Stimulated activated CD8-positive, alpha-beta memory T cell treated with anti-CD3 and anti-CD28 coated beads, Interleukin-15, amount 100 ng/mL, for 1 hour (primary cell): ENCODE data around the gene SOS1.
A peak's percentile ranks its signal among the peaks of the same experiment; 100 is the strongest.
"Not testable (repeated sequence)": the region's sequence is repeated elsewhere in the genome, so short reads cannot be mapped to it uniquely, and the experiment has no call there.

ENCODE experiments used
- DNase-seq: peaks from one replicate; pipeline ENCODE4 v3.0.0-alpha.2; 2020; ENCODE audit warnings: low read depth

Gene SOS1

DNA sequence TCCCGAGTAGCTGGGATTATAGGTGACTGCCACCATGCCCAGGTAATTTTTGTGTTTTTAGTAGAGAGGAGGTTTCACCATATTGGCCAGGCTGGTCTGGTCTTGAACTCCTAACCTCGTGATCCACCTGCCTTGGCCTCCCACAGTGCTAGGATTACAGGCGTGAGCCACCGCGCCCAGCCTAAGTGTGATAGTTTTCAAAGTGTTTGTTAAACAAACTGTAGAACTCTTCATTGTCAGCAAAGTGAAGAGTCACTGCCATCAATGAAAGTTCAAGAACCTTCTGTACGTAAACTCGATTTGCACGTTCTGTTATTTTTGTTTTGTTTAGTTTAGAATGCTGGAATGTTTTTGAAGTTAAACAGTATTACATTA lies 18.0 kb upstream of the SOS1 start:
- DNase-seq: no peak

- not testable (repeated sequence) for DNase-seq
Measured at GRCh38 chr2:39138187-39138836, 17.5 kb upstream of the SOS1 start.

DNA sequence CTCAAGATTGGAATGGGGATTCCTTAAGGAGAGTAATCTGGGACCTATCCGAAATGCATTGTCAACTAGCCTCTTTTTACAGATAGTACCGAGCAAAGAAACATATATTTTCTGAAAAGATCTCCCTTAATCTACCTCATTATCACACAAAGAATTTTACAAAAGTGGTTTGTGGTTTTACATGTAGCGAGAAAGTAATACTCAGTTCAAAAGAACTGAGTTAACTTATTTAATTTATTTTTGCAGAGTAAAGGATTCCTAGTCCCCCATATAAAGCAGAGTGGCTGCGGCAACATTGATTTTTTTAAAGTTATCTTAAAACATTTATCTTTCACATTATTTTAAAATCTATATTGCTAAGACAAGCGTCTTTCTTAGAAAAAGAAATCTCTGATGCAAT lies 15.9 kb upstream of the SOS1 start:
- no peak for DNase-seq

DNA sequence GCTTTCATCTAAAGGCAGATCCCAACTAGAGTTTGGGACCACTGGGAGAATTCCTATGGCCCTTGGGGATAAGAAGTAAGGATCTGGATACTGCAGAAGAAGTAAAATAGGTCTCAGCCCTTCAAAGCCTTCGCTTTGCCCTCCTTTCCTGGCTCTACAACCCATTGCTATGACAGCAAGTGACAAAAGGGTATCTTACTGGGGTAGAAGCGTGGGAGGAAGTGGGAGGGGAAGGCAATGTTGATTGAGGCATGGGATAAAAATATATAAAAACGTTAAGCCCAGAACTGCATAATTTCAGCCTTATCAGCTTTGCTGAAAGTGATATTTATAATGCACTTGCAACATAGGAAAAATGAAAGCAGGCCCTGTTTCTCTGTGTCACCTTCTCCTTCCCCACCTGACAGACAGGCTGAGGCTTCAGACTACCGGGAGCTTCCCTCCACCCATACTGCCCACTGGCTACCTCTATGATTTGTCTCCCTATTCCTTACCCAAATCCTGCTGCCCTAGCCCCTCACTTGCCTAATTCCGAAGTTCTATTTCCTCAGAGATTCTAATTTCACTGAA lies 14.9 kb upstream of the SOS1 start:
- no peak for DNase-seq

DNA sequence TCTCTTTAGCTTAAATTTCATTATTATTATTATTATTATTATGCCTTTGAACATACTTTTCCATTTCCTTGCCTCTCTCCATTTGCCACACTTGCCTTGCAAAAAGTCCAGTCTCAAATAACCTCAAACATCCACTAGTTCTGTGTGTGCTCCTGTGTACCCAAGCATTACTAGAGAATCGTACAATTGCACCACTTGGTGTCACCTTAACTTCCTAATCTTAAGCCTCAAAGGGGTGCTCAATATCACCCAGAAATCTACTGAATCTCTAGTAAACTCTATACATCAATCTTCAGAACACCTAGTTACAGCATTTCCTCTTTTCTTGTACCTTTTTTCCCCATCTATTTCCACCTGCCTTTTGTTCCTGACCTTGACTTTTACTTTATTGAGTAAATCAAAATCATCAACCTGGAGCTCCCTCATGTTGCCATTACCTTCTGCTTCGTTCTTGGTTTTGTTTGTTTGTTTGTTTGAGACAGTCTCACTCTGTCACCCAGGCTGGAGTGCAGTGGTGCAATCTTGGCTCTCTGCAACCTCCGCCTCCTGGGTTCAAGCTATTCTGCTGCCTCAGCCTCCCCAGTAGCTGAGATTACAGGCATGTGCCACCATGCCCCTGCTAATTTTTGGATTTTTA lies 12.5 kb upstream of the SOS1 start:
- no peak for DNase-seq

DNA sequence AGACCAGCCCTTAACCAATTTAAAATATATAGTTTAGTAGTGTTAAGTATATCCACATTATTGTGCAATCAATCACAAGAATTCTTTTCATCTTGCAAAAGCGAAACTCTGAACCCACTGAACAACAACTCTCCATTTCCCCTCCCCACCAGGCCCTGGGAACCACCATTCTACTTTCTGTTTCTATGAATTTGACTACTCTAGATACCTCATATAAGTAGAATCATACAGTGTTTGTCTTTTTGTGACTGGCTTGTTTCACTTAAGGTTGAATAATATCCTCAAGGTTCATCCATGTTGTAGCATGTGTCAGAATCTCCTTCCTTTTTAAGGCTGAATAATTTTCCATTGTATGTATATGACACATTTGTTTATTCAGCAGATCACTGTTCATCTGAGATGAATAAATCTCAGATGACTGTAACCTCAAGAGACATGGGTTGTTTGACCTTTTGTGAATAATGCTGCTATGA lies 8.1 kb upstream of the SOS1 start:
- DNase-seq: peak; percentile 23

- no peak for DNase-seq
Measured at GRCh38 chr2:39127973-39128372, 7.1 kb upstream of the SOS1 start.

GRCh38 chr2:39124746-39125057 lies 3.9 kb upstream of the SOS1 start:
- no peak for DNase-seq

GRCh38 chr2:39124000-39124745 lies 3.3 kb upstream of the SOS1 start:
- DNase-seq: peak; percentile 89

- no peak for DNase-seq
Measured at GRCh38 chr2:39123436-39123999, 2.7 kb upstream of the SOS1 start.

DNA sequence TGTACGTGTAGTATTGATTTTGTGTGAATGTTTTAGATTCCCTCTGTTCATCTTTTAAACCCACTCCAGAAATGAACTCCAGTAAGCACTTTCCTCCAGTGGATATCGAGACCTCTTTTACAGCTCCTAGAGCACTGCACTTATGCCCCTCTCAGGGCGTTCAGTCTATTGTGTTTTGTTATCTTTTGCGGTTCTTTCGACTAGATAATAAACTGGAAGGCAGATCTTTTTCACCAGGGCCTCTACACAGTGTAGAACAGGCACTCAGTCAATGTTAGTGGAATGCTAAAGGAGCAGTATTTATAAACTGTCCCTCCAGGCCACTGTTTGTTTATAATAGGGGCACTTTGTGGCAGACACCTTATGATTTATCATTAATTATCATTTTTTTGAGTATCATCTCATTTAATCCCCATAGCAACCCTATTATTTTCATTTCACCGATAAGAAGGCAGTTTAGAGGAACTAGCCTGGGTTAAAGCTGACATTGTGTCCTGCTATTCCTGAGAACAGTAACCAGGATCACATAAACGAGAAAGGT lies 742 bp upstream of the SOS1 start:
- DNase-seq: no peak

DNA sequence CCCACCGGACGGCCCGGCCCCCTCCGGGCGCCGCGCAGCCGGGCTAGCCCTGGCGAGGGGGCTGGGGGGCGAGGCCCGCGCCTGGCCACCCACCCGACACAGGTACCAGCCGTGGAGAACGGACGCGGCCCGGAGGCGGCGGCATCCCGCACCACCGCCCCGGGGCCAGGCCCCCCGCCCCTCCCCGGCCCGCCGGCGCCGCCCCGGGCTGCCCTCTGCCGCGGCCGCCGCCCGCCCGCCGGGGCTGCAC lies 405 bp downstream of the SOS1 start:
- no peak for DNase-seq

GRCh38 chr2:39119732-39120520 lies 925 bp downstream of the SOS1 start:
- DNase-seq: peak; percentile 16

- no peak for DNase-seq
Measured at GRCh38 chr2:39118786-39119499, 1.9 kb downstream of the SOS1 start.

DNA sequence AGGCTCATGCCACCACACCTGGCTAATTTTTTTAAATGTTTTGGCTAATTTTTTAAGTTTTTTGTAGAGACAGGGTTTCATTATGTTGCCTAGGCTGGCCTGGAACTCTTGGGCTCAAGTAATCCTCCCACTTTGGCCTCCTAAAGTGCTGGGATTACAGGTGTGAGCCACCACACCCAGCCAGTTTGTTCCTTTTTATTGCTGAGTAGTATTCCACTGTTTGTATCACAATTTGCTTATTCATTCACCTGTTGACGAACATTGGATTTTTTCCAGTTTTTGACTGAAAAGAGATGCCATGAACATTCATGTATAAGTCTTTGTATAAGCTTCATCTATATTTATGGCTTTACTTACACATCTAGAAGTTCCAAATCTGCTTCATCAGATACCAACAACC lies 5.3 kb downstream of the SOS1 start:
- no peak for DNase-seq

DNA sequence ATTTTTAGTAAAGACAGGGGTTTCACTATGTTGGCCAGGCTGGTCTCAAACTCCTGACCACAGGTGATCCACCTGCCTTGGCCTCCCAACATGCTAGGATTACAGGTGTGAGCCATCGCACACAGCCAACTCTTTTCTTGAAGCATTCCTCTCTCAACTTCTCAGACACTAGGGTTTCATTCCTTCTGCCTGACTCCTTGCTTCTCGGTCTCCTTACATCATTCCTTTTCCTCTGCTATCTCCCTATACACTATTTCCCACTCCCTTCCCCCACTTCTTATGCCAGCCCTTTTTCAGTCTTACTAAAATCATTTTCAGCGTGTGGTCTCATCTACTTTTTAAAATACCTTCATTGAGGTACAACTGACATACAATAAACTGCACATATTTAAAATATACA lies 6.1 kb downstream of the SOS1 start:
- no peak for DNase-seq

- no peak for DNase-seq
Measured at GRCh38 chr2:39109537-39109936, 11.3 kb downstream of the SOS1 start.

DNA sequence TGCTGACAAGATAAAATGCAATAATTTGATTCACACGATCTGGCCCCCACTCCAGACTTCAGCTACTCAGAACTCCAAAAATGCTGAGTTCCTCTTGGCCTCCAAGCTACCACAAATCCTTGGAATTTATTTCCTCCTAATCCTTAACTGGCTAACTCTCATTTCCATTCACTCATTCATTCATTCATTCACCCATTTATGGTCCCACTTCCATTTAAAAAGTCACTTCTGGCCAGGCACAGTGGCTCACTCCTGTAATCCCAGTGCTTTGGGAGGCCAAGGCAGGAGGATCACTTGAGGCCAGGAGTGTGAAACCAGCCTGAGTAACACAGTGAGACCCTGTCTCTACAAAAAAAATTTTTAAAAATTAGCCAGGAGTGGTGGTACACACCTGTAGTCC lies 12.5 kb downstream of the SOS1 start:
- no peak for DNase-seq

DNA sequence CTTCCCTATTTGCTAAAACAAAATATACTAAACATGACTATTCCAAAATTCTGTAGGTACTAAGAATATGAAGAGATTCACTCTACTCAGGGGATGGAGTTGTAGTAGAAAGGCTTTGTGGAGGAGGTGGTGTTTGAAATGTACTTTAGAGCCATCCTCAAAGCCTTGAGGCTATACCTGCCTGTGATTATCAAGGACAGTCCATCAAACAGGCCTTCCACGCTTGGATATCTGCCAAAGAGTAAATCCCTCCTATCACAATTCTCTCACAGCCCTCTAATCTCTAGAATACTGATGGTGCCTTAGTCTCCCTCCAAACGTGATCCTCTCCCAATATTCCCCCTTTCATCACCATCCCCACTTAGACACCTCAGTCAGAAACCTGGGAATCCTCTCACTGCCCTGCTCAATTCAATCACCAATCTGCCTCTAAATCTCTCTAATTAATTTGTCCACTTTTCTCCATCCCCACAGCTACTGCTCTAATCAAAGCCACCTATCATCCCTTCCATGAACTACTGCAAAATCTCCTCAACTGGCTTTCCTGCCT lies 13.1 kb downstream of the SOS1 start:
- DNase-seq: no peak

- no peak for DNase-seq
Measured at GRCh38 chr2:39107156-39107555, 13.7 kb downstream of the SOS1 start.
